DOHH2 (cell line): ENCODE results near the gene ORMDL3.

Experiments used
- H3F3A ChIP-seq: fragments of 200-600 bp; sonication (generic), shearing (Covaris generic); 2 replicates; pipeline ENCODE4 v1.6.0; 2016; ENCODE audit warnings: antibody characterized with exemption, mild to moderate bottlenecking; ENCODE audit not compliant: control insufficient read depth, insufficient read depth
- H3K27ac ChIP-seq: fragments of 200-600 bp; sonication (generic); 2 replicates; pipeline ENCODE4 v1.5.1; 2014; ENCODE audit warnings: low read depth, mild to moderate bottlenecking, low read length, moderate library complexity
- H3K27me3 ChIP-seq: fragments of 200-600 bp; sonication (generic); 2 replicates; pipeline ENCODE4 v1.6.1; 2014; ENCODE audit warnings: mild to moderate bottlenecking, low read length, mixed read lengths; ENCODE audit not compliant: control insufficient read depth
- H3K36me3 ChIP-seq: fragments of 200-600 bp; sonication (generic); 2 replicates; pipeline ENCODE4 v1.6.1; 2014; ENCODE audit warnings: mild to moderate bottlenecking, low read length, moderate library complexity, mixed read lengths; ENCODE audit not compliant: control insufficient read depth
- H3K4me1 ChIP-seq: fragments of 200-600 bp; sonication (generic); 2 replicates; pipeline ENCODE4 v1.6.1; 2014; ENCODE audit warnings: mild to moderate bottlenecking, low read length, mixed read lengths; ENCODE audit not compliant: control insufficient read depth
- H3K4me2 ChIP-seq: fragments of 200-600 bp; sonication (generic); 2 replicates; pipeline ENCODE4 v1.6.0; 2014; ENCODE audit warnings: mild to moderate bottlenecking, low read length, moderate library complexity
- H3K4me3 ChIP-seq: fragments of 200-600 bp; sonication (generic); 2 replicates; pipeline ENCODE4 v1.5.1; 2014; ENCODE audit warnings: mild to moderate bottlenecking, low read length, mixed read lengths
- H3K79me2 ChIP-seq: fragments of 200-600 bp; sonication (generic); 2 replicates; pipeline ENCODE4 v1.6.1; 2014; ENCODE audit warnings: mild to moderate bottlenecking, low read length, mixed read lengths; ENCODE audit not compliant: control insufficient read depth
- H3K9me2 ChIP-seq: fragments of 200-600 bp; sonication (generic); replicated peaks from 2 replicates; pipeline ENCODE4 v1.6.1; 2014; ENCODE audit warnings: mild to moderate bottlenecking, low read length, mixed read lengths; ENCODE audit not compliant: control insufficient read depth
- H3K9me3 ChIP-seq: fragments of 200-600 bp; sonication (generic); 2 replicates; pipeline ENCODE4 v1.6.1; 2014; ENCODE audit warnings: antibody characterized with exemption, low read length, mixed read lengths; ENCODE audit not compliant: control insufficient read depth, insufficient read depth
- H4K20me1 ChIP-seq: fragments of 200-600 bp; sonication (generic); 2 replicates; pipeline ENCODE4 v1.6.0; 2014; ENCODE audit warnings: low read depth, mild to moderate bottlenecking, antibody characterized with exemption, low read length, moderate library complexity; ENCODE audit not compliant: control insufficient read depth, insufficient read depth
- CTCF ChIP-seq: fragments of 200-600 bp; sonication (generic); IDR thresholded peaks from one replicate; pipeline ENCODE4 v1.5.1; 2014; ENCODE audit warnings: antibody characterized with exemption, mild to moderate bottlenecking, low read depth, low read length; ENCODE audit not compliant: poor library complexity, severe bottlenecking
- EZH2phosphoT487 ChIP-seq: fragments of 200-600 bp; sonication (generic); IDR thresholded peaks from 2 replicates; pipeline ENCODE4 v1.6.1; 2017; ENCODE audit warnings: borderline replicate concordance, mild to moderate bottlenecking, antibody characterized with exemption, low read length, moderate library complexity, mixed read lengths

The ORMDL3 gene

GRCh38 chr17:39913989-39914388 lies 13.4 kb downstream of the ORMDL3 start:
- Histone ChIP-seq H3K9me3 (no peaks in the 10 kb centered on the region), H3K36me3 (no peaks in the 10 kb centered on the region), H3K9me2 (no peaks in the 10 kb centered on the region)

GRCh38 chr17:39908789-39909352 lies 18.5 kb downstream of the ORMDL3 start:
- H3K4me2 ChIP-seq, result no peak overlapping the region
- H3K79me2 ChIP-seq, result no peaks in the 10 kb centered on the region
- H3K4me3 ChIP-seq, result no peak overlapping the region
- H3K9me2 ChIP-seq, result no peaks in the 10 kb centered on the region
- H3K27me3 ChIP-seq, result no peaks in the 10 kb centered on the region
- no peaks in the 10 kb centered on the region for H3K36me3 ChIP-seq
- no peaks in the 10 kb centered on the region for H3K4me1 ChIP-seq
- no peaks in the 10 kb centered on the region for H3F3A ChIP-seq
- H3K9me3 ChIP-seq, result no peaks in the 10 kb centered on the region
- no peaks in the 10 kb centered on the region for H4K20me1 ChIP-seq
- no peak for TF ChIP-seq CTCF
- TF ChIP-seq EZH2phosphoT487, result no peak
- no peak overlapping the region for H3K27ac ChIP-seq

More at GRCh38 chr17:39913989-39914388, 13.4 kb downstream of the ORMDL3 start:
- Histone ChIP-seq H3K27ac (no peak overlapping the region), H3K4me3 (no peak overlapping the region), H4K20me1 (no peaks in the 10 kb centered on the region), H3K4me2 (no peak overlapping the region), H3K79me2 (no peaks in the 10 kb centered on the region), H3F3A (no peaks in the 10 kb centered on the region; the same call in 1 of the 2 replicates), H3K4me1 (peaks cover 9% of the 10 kb centered on the region), H3K27me3 (no peaks in the 10 kb centered on the region)
- no peak for TF ChIP-seq EZH2phosphoT487
- TF ChIP-seq CTCF, result no peak

GRCh38 chr17:39904990-39905288 lies 22.5 kb downstream of the ORMDL3 start:
- H3K36me3 ChIP-seq, result no peaks in the 10 kb centered on the region
- TF ChIP-seq CTCF (no peak), EZH2phosphoT487 (no peak)

More at GRCh38 chr17:39904990-39905288, 22.5 kb downstream of the ORMDL3 start:
- no peak overlapping the region for H3K4me3 ChIP-seq
- H3K9me3 ChIP-seq, result no peaks in the 10 kb centered on the region
- no peak overlapping the region for H3K4me2 ChIP-seq
- no peaks in the 10 kb centered on the region for H3F3A ChIP-seq
- no peaks in the 10 kb centered on the region for H3K79me2 ChIP-seq
- no peaks in the 10 kb centered on the region for H3K27me3 ChIP-seq
- H3K4me1 ChIP-seq, result no peaks in the 10 kb centered on the region
- no peak overlapping the region for H3K27ac ChIP-seq
- no peaks in the 10 kb centered on the region for H3K9me2 ChIP-seq
- no peaks in the 10 kb centered on the region for H4K20me1 ChIP-seq
